ENCODE results near the gene TMEM236. TPM values are rescaled to one million over a fixed set of nuclear protein-coding genes. Genes with fewer than 3 reads are reported as not detected.

The TMEM236 gene
- total RNA-seq, 1 donor from 2014 or later, result 5.0 TPM

- ATAC-seq (peak; percentile 71), DNase-seq (no peak)
- intact Hi-C loops (cut with DNase I), result no loop called here
- Histone ChIP-seq H3K27ac (no peak overlapping the region), H3K27me3 (no peaks in the 10 kb centered on the region), H3K4me1 (no peaks in the 10 kb centered on the region), H3K9me3 (no peaks in the 10 kb centered on the region), H3K4me3 (no peak overlapping the region), H3K36me3 (no peaks in the 10 kb centered on the region)
- TF ChIP-seq CTCF (IDR thresholded peaks at IDR 0.05), result no peak
These were observed 64.2 kb downstream of the TMEM236 start for GRCh38 chr10:17816199-17816598.

- Histone ChIP-seq H3K27me3 (no peaks in the 10 kb centered on the region), H3K4me3 (no peak overlapping the region), H3K9me3 (no peaks in the 10 kb centered on the region), H3K4me1 (no peaks in the 10 kb centered on the region), H3K36me3 (no peaks in the 10 kb centered on the region), H3K27ac (no peak overlapping the region)
- no peak for TF ChIP-seq CTCF (IDR thresholded peaks at IDR 0.05)
- ATAC-seq (no peak), DNase-seq (no peak)
- intact Hi-C loops (cut with DNase I), result no loop called here
These were observed 65.3 kb downstream of the TMEM236 start for GRCh38 chr10:17817316-17817715.

- intact Hi-C loops (cut with DNase I), result no loop called here
- TF ChIP-seq CTCF (IDR thresholded peaks at IDR 0.05), result no peak
- no peaks in the 10 kb centered on the region for H3K4me1 ChIP-seq
- H3K27ac ChIP-seq, result no peak overlapping the region
- H3K36me3 ChIP-seq, result no peaks in the 10 kb centered on the region
- H3K4me3 ChIP-seq, result no peak overlapping the region
- no peaks in the 10 kb centered on the region for H3K9me3 ChIP-seq
- ATAC-seq (no peak), DNase-seq (no peak)
- no peaks in the 10 kb centered on the region for H3K27me3 ChIP-seq
These were observed 65.8 kb downstream of the TMEM236 start for GRCh38 chr10:17817790-17818189.

- no peak overlapping the region for H3K4me3 ChIP-seq
- no peak for TF ChIP-seq CTCF (IDR thresholded peaks at IDR 0.05)
- intact Hi-C loops (cut with DNase I), result no loop called here
- H3K4me1 ChIP-seq, result no peaks in the 10 kb centered on the region
- no peak for DNase-seq
- no peak for ATAC-seq
- H3K36me3 ChIP-seq, result no peaks in the 10 kb centered on the region
- H3K27ac ChIP-seq, result no peak overlapping the region
- H3K27me3 ChIP-seq, result no peaks in the 10 kb centered on the region
- no peaks in the 10 kb centered on the region for H3K9me3 ChIP-seq
These were observed 67.8 kb downstream of the TMEM236 start for GRCh38 chr10:17819836-17820235.

- TF ChIP-seq CTCF (IDR thresholded peaks at IDR 0.05), result no peak
- Histone ChIP-seq H3K36me3 (no peaks in the 10 kb centered on the region), H3K27me3 (no peaks in the 10 kb centered on the region), H3K4me3 (no peak overlapping the region), H3K9me3 (no peaks in the 10 kb centered on the region), H3K4me1 (no peaks in the 10 kb centered on the region), H3K27ac (no peak overlapping the region)
- intact Hi-C loops (cut with DNase I), result no loop called here
- no peak for ATAC-seq
- DNase-seq, result no peak
These were observed 68.9 kb downstream of the TMEM236 start for GRCh38 chr10:17820943-17821342.

GRCh38 chr10:17821893-17822292 lies 69.9 kb downstream of the TMEM236 start:
- H3K27me3 ChIP-seq, result no peaks in the 10 kb centered on the region
- no peak overlapping the region for H3K4me3 ChIP-seq
- no peaks in the 10 kb centered on the region for H3K4me1 ChIP-seq
- no peak overlapping the region for H3K27ac ChIP-seq
- TF ChIP-seq CTCF (IDR thresholded peaks at IDR 0.05), result no peak
- H3K9me3 ChIP-seq, result no peaks in the 10 kb centered on the region
- no peaks in the 10 kb centered on the region for H3K36me3 ChIP-seq
- intact Hi-C loops (cut with DNase I), result no loop called here
- ATAC-seq, result no peak
- DNase-seq, result no peak

Data from upper lobe of right lung (tissue), 1 donor.